Activated CD8-positive, alpha-beta memory T cell treated with anti-CD3 and anti-CD28 coated beads for 36 hours (primary cell): ENCODE measurements around the gene MDK. TPM values are rescaled to one million over a fixed set of nuclear protein-coding genes. Genes with fewer than 3 reads are reported as not detected.

ENCODE experiments used
- CTCF ChIA-PET: fragments of 350-600 bp; sonication (Branson Sonifier 250); formaldehyde crosslinking; loops from one replicate; lab custom pipeline; 2021; ENCODE audit warnings: antibody characterized with exemption; lab: Charles Lee
- POLR2A ChIA-PET: fragments of 350-600 bp; sonication (Branson Sonifier 250); formaldehyde crosslinking; loops from one replicate; lab custom pipeline; 2021; ENCODE audit warnings: antibody characterized with exemption; lab: Charles Lee
- total RNA-seq, 2 experiments: library from RNA; stranded (reverse); gene quantifications; one replicate each; pipeline ENCODE4 v1.2.3, GENCODE V29; 2021

MDK gene
- total RNA-seq, 2 experiments from 2014 or later, result 0.90 to 1.6 TPM

DNA sequence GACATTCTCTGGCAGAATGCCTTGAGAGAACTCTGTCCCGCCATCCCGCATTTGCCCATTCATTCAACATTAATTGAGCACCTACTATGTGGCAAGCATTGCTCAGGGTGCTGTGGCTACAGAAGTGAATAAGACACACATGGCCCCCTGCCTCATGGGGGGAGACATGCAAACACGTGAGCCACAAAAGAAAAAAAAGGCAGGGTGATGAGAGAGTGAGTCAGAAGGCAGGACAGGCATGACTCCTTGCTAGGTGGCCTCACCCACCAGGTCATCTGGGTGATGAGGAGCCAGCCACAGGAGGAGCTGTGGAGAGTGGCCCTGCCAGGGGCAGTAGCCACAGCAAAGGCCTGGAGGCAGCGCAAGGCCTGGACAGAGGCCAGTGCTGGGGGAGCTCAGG lies 5.2 kb downstream of the MDK start:
- ChIA-PET CTCF (interaction anchor here (0.5 to 3.7 kb wide), 3 partner anchors 8 to 261 kb away, joined by 5 to 12 read pairs (median 10); no protein-coding TSS in a partner anchor), POLR2A (no interaction called here)

DNA sequence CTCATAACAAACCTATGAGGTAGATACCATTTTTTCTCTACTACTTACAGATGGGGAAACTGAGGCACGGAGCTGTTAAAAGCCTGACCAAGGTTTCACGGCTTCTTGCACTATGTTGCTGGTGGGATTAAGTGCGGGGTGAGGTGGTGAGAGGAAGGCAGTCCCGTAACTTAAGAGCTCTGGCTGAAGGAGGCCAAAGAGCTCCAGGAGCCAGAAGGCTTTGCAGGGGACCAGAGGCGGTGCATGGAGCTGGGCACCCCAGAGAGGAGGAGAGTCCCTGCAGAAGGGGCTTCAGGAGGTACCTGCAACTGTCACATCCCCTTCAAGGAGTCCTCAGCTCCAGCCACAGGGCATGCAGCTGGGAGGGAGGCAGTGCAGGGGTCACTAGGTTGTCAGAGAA lies 6.0 kb downstream of the MDK start:
- ChIA-PET CTCF (interaction anchor here (0.5 to 3.7 kb wide), 3 partner anchors 9 to 261 kb away, joined by 5 to 12 read pairs (median 10); no protein-coding TSS in a partner anchor), POLR2A (no interaction called here)

- POLR2A ChIA-PET, result no interaction called here
- CTCF ChIA-PET, result interaction anchor here (0.8 to 3.7 kb wide), 5 partner anchors 10 to 72 kb away, joined by 3 to 12 read pairs (median 4); no protein-coding TSS in a partner anchor
These were observed 6.6 kb downstream of the MDK start for GRCh38 chr11:46387919-46388618.

GRCh38 chr11:46388619-46389449 lies 7.4 kb downstream of the MDK start:
- ChIA-PET CTCF (interaction anchor here (0.6 to 3.7 kb wide), 13 partner anchors 10 to 160 kb away, joined by 3 to 14 read pairs (median 4); partner anchors contain the start of gene DGKZ), POLR2A (no interaction called here)

- POLR2A ChIA-PET, result no interaction called here
- CTCF ChIA-PET, result interaction anchor here (0.6 to 3.7 kb wide), 12 partner anchors 12 to 159 kb away, joined by 3 to 14 read pairs (median 4); partner anchors contain the start of gene DGKZ
These were observed 8.2 kb downstream of the MDK start for GRCh38 chr11:46389450-46390330.

DNA sequence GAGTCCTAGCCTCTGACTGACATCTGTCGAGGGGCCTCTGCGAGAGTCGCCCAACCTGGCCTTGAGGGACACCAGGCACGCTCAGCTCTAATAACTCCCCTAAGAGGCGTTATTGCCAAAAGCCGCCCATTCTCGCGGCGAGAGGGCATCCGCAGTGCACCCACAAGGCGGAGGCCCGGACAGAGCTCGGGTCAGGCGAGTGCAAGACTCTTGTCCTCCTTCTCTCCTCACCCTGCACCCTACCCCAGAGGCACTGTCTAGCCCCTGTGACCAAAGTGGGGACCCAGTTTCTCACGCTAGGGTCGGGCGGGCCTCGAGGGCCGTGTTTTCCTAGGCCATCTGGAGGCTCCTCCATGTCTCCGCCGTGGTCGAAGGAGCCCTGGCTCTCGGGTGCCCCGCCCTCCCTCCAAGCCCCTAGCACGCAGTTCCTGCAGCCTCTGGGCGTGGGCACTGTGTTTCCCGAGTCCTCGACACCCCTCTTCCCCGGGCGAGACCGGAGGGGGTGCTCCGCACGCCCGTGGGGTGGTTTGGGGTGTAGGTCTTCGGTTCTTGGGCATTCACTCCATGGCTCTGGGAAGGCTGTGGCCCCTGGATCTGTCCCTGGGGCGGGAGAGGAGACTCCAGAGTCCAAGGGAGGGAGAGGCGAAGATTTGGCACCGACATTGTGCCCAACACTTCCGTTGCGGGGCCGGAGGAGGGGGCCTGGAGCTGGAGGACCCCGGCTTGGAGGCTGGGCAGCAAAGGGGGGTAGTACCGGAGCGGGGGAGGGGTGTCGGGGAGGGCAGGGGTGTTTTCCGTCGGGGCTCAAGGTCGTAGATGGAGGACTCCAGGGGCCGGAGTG lies 9.1 kb downstream of the MDK start:
- ChIA-PET CTCF (interaction anchor here (1.0 to 3.7 kb wide), 7 partner anchors 12 to 143 kb away, joined by 3 to 14 read pairs (median 4); no protein-coding TSS in a partner anchor), POLR2A (no interaction called here)

DNA sequence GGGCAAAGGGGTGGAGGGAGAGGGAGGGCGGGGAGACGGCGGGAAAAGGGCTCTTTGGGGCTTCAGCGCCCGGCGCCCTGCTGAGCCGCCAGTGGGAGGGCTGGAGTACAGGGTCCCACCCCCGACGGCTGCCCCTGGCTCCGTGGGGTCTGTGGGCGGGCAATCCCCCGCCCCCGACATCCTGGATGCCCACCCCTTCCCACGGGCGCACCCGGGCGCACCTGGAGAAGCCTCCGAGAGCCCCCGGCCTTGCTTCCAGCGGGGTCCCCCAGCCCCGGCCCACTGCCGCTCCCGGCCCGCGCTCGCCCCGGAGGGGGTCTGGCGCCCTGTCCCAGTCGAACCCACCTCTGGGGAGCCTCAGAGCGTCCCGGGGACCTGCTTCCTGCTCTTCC lies 9.7 kb downstream of the MDK start:
- CTCF ChIA-PET, result interaction anchor here (0.9 to 1.3 kb wide), 3 partner anchors 8 to 33 kb away, joined by 3 to 4 read pairs (median 3); no protein-coding TSS in a partner anchor
- POLR2A ChIA-PET, result no interaction called here

- POLR2A ChIA-PET, result interaction anchor here (0.6 to 1.0 kb wide), 3 partner anchors 137 to 1142 kb away, joined by 3 to 11 read pairs (median 3); no protein-coding TSS in a partner anchor
- CTCF ChIA-PET, result interaction anchor here (0.8 to 1.6 kb wide), 10 partner anchors 8 to 137 kb away, joined by 3 to 7 read pairs (median 4); partner anchors contain the start of gene DGKZ
These were observed 10.3 kb downstream of the MDK start, which contains the start of gene CHRM4 for GRCh38 chr11:46391578-46392420. CHRM4 (minus strand) TSS chr11:46391776; CDS start chr11:46386557, 5,219 bp downstream.

DNA sequence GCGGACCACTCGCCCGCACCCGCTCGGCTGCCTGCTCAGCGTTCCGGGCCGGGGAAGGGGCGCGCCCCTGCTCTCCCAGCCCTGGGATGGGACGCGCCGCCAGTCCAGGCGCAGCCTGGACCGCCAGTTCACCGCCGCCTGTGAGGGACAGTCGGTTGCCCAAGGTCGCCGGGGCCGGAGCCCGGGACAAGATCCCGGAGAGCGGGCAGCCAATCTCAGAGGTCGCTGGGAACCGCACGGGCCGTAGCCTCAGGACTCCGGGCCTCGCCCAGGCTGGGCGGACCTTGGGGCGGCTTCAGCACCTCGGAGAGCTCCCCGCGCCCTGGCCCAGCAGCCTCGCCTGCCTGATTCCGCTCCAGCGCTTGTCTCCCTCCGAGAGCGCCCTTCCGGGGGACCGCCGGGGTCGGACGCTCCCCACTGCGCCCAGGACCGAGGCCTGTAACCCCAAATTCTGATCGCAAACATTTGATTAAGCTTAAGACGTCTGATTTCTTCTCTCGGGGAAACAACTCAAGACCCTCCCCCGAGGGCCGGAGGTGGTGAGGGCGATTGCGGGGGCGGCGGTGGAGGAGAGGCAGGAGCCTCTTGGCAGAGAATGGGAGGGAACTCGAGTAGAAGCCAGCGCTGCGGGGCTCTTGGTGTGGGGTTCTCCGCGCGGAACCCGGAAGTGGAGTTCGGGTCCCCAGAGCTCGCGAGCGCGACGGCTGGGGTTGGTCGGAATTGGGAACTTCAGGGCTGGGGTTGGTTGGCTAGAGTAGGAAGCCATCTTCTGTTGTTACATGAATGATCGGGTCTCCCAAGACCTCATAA lies 11.2 kb downstream of the MDK start:
- ChIA-PET CTCF (interaction anchor here (0.8 to 1.6 kb wide), 9 partner anchors 9 to 137 kb away, joined by 3 to 7 read pairs (median 4); partner anchors contain the start of gene DGKZ), POLR2A (interaction anchor here (0.6 to 1.0 kb wide), 2 partner anchors 137 to 263 kb away, joined by 3 read pairs; no protein-coding TSS in a partner anchor)

GRCh38 chr11:46393231-46393616 lies 11.8 kb downstream of the MDK start:
- POLR2A ChIA-PET, result interaction anchor here (0.7 kb wide), 1 partner anchor 29 kb away, joined by 4 read pairs; no protein-coding TSS in a partner anchor

DNA sequence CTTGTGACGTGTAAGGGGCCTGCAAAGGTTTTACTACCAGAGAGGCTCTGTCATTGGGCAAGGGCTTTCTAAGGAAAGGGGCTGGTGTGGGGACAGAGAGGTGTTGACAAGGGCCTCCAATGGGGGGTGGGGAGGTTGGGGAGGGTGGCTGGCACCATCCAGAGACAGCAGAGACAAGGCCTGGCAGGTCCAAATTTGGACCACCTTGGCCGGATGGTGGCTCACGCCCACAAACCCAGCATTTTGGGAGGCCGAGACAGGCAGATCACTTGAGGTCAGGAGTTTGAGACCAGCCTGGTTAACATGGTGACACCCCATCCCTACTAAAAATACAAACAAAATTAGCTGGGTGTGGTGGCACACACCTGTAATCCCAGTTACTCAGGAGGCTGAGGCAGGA lies 12.3 kb downstream of the MDK start:
- CTCF ChIA-PET, result no interaction called here
- POLR2A ChIA-PET, result interaction anchor here (0.7 kb wide), 1 partner anchor 29 kb away, joined by 4 read pairs; no protein-coding TSS in a partner anchor

More at GRCh38 chr11:46393231-46393616, 11.8 kb downstream of the MDK start:
- CTCF ChIA-PET, result interaction anchor here (0.8 to 1.6 kb wide), 3 partner anchors 11 to 104 kb away, joined by 3 to 6 read pairs (median 4); no protein-coding TSS in a partner anchor

DNA sequence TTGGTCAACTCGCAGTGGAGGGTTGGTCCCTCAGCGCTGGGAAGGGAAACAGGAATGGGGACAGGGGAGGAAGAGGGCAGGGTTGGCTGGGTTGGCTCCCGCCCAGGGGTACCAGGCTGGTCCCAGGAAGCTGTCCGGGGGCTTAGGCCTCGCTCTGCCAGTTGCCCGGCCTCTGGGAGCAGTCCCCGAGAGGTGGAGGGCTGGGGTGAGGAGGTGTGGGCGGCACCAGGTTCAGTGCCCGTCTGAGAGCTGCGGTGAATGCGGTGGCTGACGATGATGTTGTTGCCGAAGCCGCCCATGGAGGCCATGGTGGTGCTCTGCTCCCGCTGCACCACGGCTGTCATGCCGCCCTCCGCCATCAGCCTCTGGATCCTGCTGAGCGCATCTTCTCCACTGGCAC lies 16.1 kb downstream of the MDK start:
- POLR2A ChIA-PET, result no interaction called here
- CTCF ChIA-PET, result interaction anchor here (1.5 kb wide), 1 partner anchor 9 kb away, joined by 3 read pairs; no protein-coding TSS in a partner anchor

GRCh38 chr11:46402957-46403902 lies 21.8 kb downstream of the MDK start:
- POLR2A ChIA-PET, result no interaction called here
- CTCF ChIA-PET, result no interaction called here

GRCh38 chr11:46404476-46405017 lies 23.1 kb downstream of the MDK start:
- ChIA-PET CTCF (interaction anchor here (1.2 kb wide), 1 partner anchor 12 kb away, joined by 6 read pairs; no protein-coding TSS in a partner anchor), POLR2A (no interaction called here)
